GM12865 (cell line): ENCODE data around the gene BEGAIN.

Experiments used
- DNase-seq: peaks from one replicate; pipeline ENCODE4 v3.0.0; 2010; ENCODE audit warnings: low read depth
- H3K4me3 ChIP-seq: 2 replicates; pipeline ENCODE4 v1.5.1; 2011; ENCODE audit warnings: mild to moderate bottlenecking, low read depth, low read length, control low read depth
- CTCF ChIP-seq: IDR thresholded peaks from 2 replicates; pipeline ENCODE4 v1.5.1; 2011; ENCODE audit warnings: low read length, control low read depth, low read depth, inconsistent platforms; ENCODE audit not compliant: insufficient read depth; ENCODE audit errors: missing control alignments

BEGAIN gene

GRCh38 chr14:100569734-100570286, 17.4 kb downstream of the BEGAIN start:
- no peak for DNase-seq
- H3K4me3 ChIP-seq = no peak overlapping the region
- no peak for TF ChIP-seq CTCF

GRCh38 chr14:100568998-100569733, 18.1 kb downstream of the BEGAIN start:
- no peak for DNase-seq
- no peak for TF ChIP-seq CTCF
- H3K4me3 ChIP-seq = no peak overlapping the region

GRCh38 chr14:100568164-100568997, 18.8 kb downstream of the BEGAIN start:
- H3K4me3 ChIP-seq = no peak overlapping the region
- no peak for DNase-seq
- no peak for TF ChIP-seq CTCF

DNA sequence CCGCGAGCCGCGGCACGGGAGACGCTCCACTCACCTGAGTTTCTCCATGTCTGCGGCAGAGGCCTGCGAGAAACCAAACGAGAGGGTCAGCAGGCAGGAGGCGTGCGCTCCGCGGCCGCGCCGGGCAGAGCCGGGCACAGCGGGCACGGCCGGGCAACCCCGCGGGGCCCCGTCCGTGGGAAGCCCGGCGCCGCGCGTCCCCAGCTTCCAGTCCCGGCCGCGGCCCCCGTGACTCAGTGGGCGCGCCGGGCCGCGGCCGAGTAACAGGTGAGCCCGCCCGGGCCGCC, 19.4 kb downstream of the BEGAIN start:
- no peak overlapping the region for H3K4me3 ChIP-seq
- no peak for TF ChIP-seq CTCF
- DNase-seq = no peak

DNA sequence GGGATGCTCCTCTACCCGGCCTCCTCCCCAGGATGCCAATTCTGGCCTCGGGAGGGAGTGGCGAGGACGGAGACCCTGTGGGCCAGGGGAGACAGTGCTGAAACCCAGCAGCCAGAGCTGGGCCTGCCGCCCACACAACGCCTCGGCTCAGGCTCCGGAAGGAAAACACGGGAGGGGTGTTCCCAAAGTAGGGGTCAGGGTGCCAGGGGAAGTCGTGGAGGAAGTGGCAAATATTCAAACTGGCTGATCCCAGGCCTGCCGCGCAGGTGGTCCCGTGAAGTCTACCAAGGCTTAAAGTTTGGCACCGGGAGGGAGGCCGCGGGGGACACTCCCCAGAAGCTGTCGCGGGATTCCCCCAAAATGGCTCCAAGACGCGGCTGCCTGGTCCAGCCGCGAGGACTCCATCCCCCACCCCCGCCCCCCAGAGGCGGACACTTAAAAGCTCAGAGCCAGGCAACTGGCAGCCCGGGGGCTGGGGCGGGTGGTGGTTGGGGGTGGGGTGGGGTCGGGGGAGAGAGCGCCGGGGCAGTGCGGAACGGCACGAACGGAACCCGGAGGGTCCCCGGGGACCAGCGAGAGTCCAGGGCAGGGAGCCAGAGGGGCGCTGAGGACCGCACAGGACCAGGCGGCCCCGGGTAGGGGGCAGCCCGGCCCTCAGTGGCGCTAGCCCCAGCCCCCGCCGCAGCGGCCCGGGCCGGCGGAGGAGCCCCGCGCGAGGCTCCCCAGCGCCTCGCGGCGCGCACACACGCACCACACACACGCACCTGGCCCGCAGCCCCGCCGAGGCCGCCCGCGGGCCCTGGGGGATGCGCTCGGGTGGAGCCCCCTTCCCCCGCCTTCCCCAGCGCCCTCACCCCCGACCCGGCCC, 20.0 kb downstream of the BEGAIN start:
- TF ChIP-seq CTCF = no peak
- no peak for DNase-seq
- no peak overlapping the region for H3K4me3 ChIP-seq

DNA sequence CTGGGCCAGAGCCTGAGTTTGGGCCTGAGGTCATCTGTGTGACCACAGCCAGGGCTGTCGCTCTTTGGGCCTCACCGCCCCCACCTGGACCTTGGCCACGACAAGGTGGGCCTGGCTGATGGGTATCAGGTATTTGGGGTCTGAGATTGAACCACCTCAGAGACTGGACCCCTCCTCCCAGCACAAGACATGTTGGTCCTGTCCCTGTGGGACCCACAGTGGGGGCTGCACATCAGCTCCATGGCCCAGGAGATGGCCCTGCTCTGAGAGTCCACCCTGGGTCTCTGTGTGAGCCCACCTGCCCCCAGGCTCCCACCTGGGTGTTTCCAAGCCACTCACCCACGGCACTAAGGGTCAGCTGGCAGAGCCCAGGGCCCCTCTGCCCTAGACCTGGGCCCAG, 20.6 kb downstream of the BEGAIN start:
- TF ChIP-seq CTCF = no peak
- DNase-seq = no peak
- no peak overlapping the region for H3K4me3 ChIP-seq
